ENCODE data around the gene SLCO2B1. TPM values are rescaled to one million over a fixed set of nuclear protein-coding genes. Genes with fewer than 3 reads are reported as not detected.

The SLCO2B1 gene
- total and polyA plus RNA-seq, 2 experiments from 2014 or later: not detected

- H3K4me1 Mint-ChIP-seq: peaks cover 16% of the 10 kb centered on the region
- TF ChIP-seq POLR2AphosphoS5 (IDR thresholded peaks at IDR 0.05; ENCODE audit: low read depth) (no peak), REST (IDR thresholded peaks at IDR 0.05; ENCODE audit: unreplicated experiment) (no peak), ETS1 (IDR thresholded peaks at IDR 0.05) (no peak), STAT1 (IDR thresholded peaks at IDR 0.05; ENCODE audit: unreplicated experiment) (no peak), EZH2phosphoT487 (IDR thresholded peaks at IDR 0.05; ENCODE audit: unreplicated experiment) (no peak), ZNF114 (CRISPR knock-in tag; IDR thresholded peaks at IDR 0.05) (no peak), CREB1 (CRISPR knock-in tag; IDR thresholded peaks at IDR 0.05; ENCODE audit: low read depth) (no peak), JUNB (IDR thresholded peaks at IDR 0.05; ENCODE audit: unreplicated experiment) (no peak), EZH2 (IDR thresholded peaks at IDR 0.05; ENCODE audit: low read depth, unreplicated experiment) (no peak), NANOG (IDR thresholded peaks at IDR 0.05; ENCODE audit: borderline replicate concordance) (no peak), CTCF (conservative IDR thresholded peaks at IDR 0.05; ENCODE audit: low read depth in 2 of 2) (no peak), ZNF462 (CRISPR knock-in tag; IDR thresholded peaks at IDR 0.05) (no peak), ZNF331 (CRISPR knock-in tag; IDR thresholded peaks at IDR 0.05; ENCODE audit: low read depth) (no peak)
- no peaks in the 10 kb centered on the region for H3K36me3 Mint-ChIP-seq (ENCODE audit: low read depth)
- H3K4me3 ChIP-seq: no peak overlapping the region
- H2AFZ ChIP-seq: no peak overlapping the region
- no peak overlapping the region for H3K27ac Mint-ChIP-seq
- no peaks in the 10 kb centered on the region for H4K20me1 ChIP-seq (replicated peaks; ENCODE audit: insufficient read depth)
- H3F3A ChIP-seq (replicated peaks; ENCODE audit: low read depth): no peaks in the 10 kb centered on the region
- H3K4me2 ChIP-seq: no peak overlapping the region
- H3K4me1 ChIP-seq (ENCODE audit: insufficient read depth): peaks cover 5% of the 10 kb centered on the region; the same call in 1 of the 2 replicates
- H3K4me3 Mint-ChIP-seq: no peak overlapping the region
- H3K9me2 ChIP-seq (ENCODE audit: insufficient read depth): peaks cover 14% of the 10 kb centered on the region; the same call in 1 of the 2 replicates
- no peaks in the 10 kb centered on the region for H3K9me3 Mint-ChIP-seq
- H3K36me3 ChIP-seq (ENCODE audit: insufficient read depth): no peaks in the 10 kb centered on the region; the same call in 1 of the 2 replicates
- ATAC-seq (no peak), DNase-seq (ENCODE audit: low spot score) (no peak)
- H3K79me2 ChIP-seq (replicated peaks; ENCODE audit: insufficient read depth): no peaks in the 10 kb centered on the region
- peaks cover 12% of the 10 kb centered on the region for H3K27me3 Mint-ChIP-seq (ENCODE audit: insufficient read depth, low read depth, poor library complexity)
- no peak overlapping the region for H3K27ac ChIP-seq (ENCODE audit: low read depth)
- no peaks in the 10 kb centered on the region for H3K27me3 ChIP-seq (ENCODE audit: insufficient read depth)
Measured at GRCh38 chr11:75188671-75189070, 37.8 kb downstream of the SLCO2B1 start.
